Loucy (cell line): ENCODE measurements around the gene APOO.

Experiments used
- EZH2phosphoT487 ChIP-seq: fragments of 200-600 bp; IDR thresholded peaks from 2 replicates; pipeline ENCODE4 v1.6.1; 2018; ENCODE audit warnings: antibody characterized with exemption, mild to moderate bottlenecking, moderate library complexity, borderline replicate concordance
- TF ChIP-seq, protein P1 (sequence below): fragments of 200-600 bp; sonication (generic); conservative IDR thresholded peaks from 2 replicates; pipeline ENCODE4 v1.5.1; 2014; ENCODE audit warnings: mild to moderate bottlenecking, antibody characterized with exemption, low read length

DNA sequence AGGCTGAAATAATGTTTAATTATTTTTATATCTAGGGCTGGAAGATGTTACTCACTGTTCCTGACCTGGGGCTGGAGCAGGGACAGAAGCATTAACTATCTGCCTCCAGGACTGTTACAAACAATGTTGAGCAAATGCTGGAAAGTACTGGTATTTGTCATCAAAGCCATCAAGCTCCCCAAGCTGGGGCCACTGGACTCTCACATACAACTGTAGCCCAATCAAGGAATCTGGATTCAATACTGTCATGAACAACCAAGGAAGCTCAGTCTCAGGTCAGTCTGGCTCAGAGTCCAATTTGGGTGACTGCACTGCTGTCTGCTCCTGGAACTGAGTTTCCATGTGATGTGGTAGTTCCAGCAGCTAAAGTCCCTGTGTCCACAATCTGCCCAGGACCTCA lies 50.4 kb downstream of the APOO start:
- TF ChIP-seq, protein P1, sequence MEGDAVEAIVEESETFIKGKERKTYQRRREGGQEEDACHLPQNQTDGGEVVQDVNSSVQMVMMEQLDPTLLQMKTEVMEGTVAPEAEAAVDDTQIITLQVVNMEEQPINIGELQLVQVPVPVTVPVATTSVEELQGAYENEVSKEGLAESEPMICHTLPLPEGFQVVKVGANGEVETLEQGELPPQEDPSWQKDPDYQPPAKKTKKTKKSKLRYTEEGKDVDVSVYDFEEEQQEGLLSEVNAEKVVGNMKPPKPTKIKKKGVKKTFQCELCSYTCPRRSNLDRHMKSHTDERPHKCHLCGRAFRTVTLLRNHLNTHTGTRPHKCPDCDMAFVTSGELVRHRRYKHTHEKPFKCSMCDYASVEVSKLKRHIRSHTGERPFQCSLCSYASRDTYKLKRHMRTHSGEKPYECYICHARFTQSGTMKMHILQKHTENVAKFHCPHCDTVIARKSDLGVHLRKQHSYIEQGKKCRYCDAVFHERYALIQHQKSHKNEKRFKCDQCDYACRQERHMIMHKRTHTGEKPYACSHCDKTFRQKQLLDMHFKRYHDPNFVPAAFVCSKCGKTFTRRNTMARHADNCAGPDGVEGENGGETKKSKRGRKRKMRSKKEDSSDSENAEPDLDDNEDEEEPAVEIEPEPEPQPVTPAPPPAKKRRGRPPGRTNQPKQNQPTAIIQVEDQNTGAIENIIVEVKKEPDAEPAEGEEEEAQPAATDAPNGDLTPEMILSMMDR, result no peak
- TF ChIP-seq EZH2phosphoT487, result no peak
